T-cell (primary cell): ENCODE results near the gene SSTR3. TPM values are rescaled to one million over a fixed set of nuclear protein-coding genes. Genes with fewer than 3 reads are reported as not detected.

Experiments
- ATAC-seq, 4 experiments: fragments of 200-7000 bp in 3 of 4; fragments of 150-1000 bp in 1 of 4; cut with Tn5 transposase; replicated peaks in 1 of 4; 1 replicate in 3 of 4; 2 replicates in 1 of 4; pipeline ENCODE4 v1.10.0; 2021; ENCODE audit warnings: moderate library complexity in 3 of 4, mild to moderate bottlenecking in 2 of 4, moderate number of reproducible peaks in 1 of 4
- CTCF ChIA-PET, 2 donors: fragments of 300-600 bp; sonication (Branson Sonifier 250); formaldehyde crosslinking; loops; one replicate each; lab custom pipeline; 2022; ENCODE audit warnings: antibody characterized with exemption in 2 of 2; lab: Charles Lee
- POLR2A ChIA-PET, 2 donors: fragments of 300-600 bp; sonication (Branson Sonifier 250); formaldehyde crosslinking; loops; one replicate each; lab custom pipeline; 2022; ENCODE audit warnings: antibody characterized with exemption in 2 of 2; lab: Charles Lee
- DNase-seq, 35 experiments: peaks; one replicate each; pipeline versions ENCODE4 v3.0.0 to v3.0.0-alpha.2; 2013 to 2023
- H3K27ac ChIP-seq: one replicate; pipeline ENCODE4 v1.5.1; 2013; ENCODE audit warnings: low read length
- H3K27me3 ChIP-seq, 2 experiments: replicated peaks in 1 of 2; 1 replicate in 1 of 2; 2 replicates in 1 of 2; pipeline versions ENCODE4 v1.6.1 to v1.7.0; 2013; ENCODE audit warnings: low read length in 1 of 2, mixed read lengths in 1 of 2; ENCODE audit not compliant: control insufficient read depth in 2 of 2, insufficient read depth in 2 of 2; ENCODE audit errors: extremely low read depth in 1 of 2
- H3K36me3 ChIP-seq, 2 donors: 1 replicate in 1 of 2; 2 replicates in 1 of 2; pipeline versions ENCODE4 v1.6.1 to v1.7.0; 2013; ENCODE audit warnings: low read length in 1 of 2; ENCODE audit not compliant: control insufficient read depth in 2 of 2, insufficient read depth in 1 of 2; ENCODE audit errors: extremely low read depth in 1 of 2
- H3K4me1 ChIP-seq, 2 experiments: 1 replicate in 1 of 2; 2 replicates in 1 of 2; pipeline versions ENCODE4 v1.6.1 to v1.7.0; 2013; ENCODE audit warnings: low read length in 2 of 2, mixed read lengths in 1 of 2; ENCODE audit not compliant: insufficient read depth in 2 of 2, control insufficient read depth in 1 of 2; ENCODE audit errors: extremely low read depth in 1 of 2
- H3K4me3 ChIP-seq, 2 donors: 1 replicate in 1 of 2; 2 replicates in 1 of 2; pipeline versions ENCODE4 v1.5.1 to v1.7.0; 2013; ENCODE audit warnings: mild to moderate bottlenecking in 2 of 2, low read length in 1 of 2, moderate library complexity in 1 of 2; ENCODE audit not compliant: control insufficient read depth in 1 of 2; ENCODE audit errors: extremely low read depth in 1 of 2
- H3K9me3 ChIP-seq: 2 replicates; pipeline ENCODE4 v1.7.0; 2013
- H3K27ac Mint-ChIP-seq, 2 donors: one replicate each; pipeline ENCODE4 v1.8.0; 2020 to 2021; ENCODE audit warnings: mild to moderate bottlenecking in 2 of 2, mixed read lengths in 2 of 2
- H3K27me3 Mint-ChIP-seq, 2 donors: one replicate each; pipeline ENCODE4 v1.8.0; 2021 to 2022; ENCODE audit warnings: mixed read lengths in 2 of 2
- H3K36me3 Mint-ChIP-seq: one replicate; pipeline ENCODE4 v1.8.0; 2021; ENCODE audit warnings: mixed read lengths
- H3K4me1 Mint-ChIP-seq, 3 donors: one replicate each; pipeline ENCODE4 v1.8.0; 2020 to 2022; ENCODE audit warnings: mixed read lengths in 3 of 3, mild to moderate bottlenecking in 1 of 3
- H3K4me3 Mint-ChIP-seq, 3 donors: one replicate each; pipeline ENCODE4 v1.8.0; 2020 to 2022; ENCODE audit warnings: mild to moderate bottlenecking in 3 of 3, mixed read lengths in 3 of 3, moderate library complexity in 3 of 3
- H3K9me3 Mint-ChIP-seq, 3 donors: one replicate each; pipeline ENCODE4 v1.8.0; 2020 to 2022; ENCODE audit warnings: mixed read lengths in 3 of 3
- WGBS: methylation state at CpG from one replicate; pipeline ENCODE4 v1.1.5; 2013; ENCODE audit warnings: missing lambda C conversion rate; ENCODE audit not compliant: insufficient coverage; 5-methylcytosine and 5-hydroxymethylcytosine counted together
- total RNA-seq, 35 experiments: library from RNA in 6 of 35; stranded (reverse) in 6 of 35; fragments of 120-200 nt in 1 of 35; gene quantifications; one replicate each; pipeline versions ENCODE4 v1.2.1 to v1.2.4 and lab custom pipeline; 2013 to 2026

Gene SSTR3
- total RNA-seq, 5 donors from 2014 or later (not counting 1 experiment from before 2014, with no cell fraction given): 4.6 to 8.7 (median 5.3) TPM

- Mint-ChIP-seq H3K27me3 (no peaks in the 10 kb centered on the region), H3K27ac (peak overlapping the region; percentile 97 to 98), H3K36me3 (no peaks in the 10 kb centered on the region), H3K9me3 (no peaks in the 10 kb centered on the region), H3K4me3 (no peak overlapping the region), H3K4me1 (peaks cover 54 to 67% (median 67%) of the 10 kb centered on the region in 3 donors)
- WGBS: 87% methylated on average over 6 of the region's 14 CpGs
- Histone ChIP-seq H3K36me3 (no peaks in the 10 kb centered on the region), H3K4me3 (no peak overlapping the region), H3K27me3 (no peaks in the 10 kb centered on the region), H3K27ac (peak overlapping the region; percentile 79), H3K4me1 (peaks cover 15 to 56% of the 10 kb centered on the region in 2 experiments), H3K9me3 (no peaks in the 10 kb centered on the region)
- ATAC-seq (no peak), DNase-seq (no peak)
- CTCF ChIA-PET: interaction anchor here in 1 of 2 donors (0.6 to 2.3 kb wide), 3 partner anchors 117 to 421 kb away, joined by 3 to 13 read pairs (median 3); partner anchors contain the start of gene IFT27
- POLR2A ChIA-PET: no interaction called here
Observed at GRCh38 chr22:37196539-37197450, 15.5 kb downstream of the SSTR3 start.

- CTCF ChIA-PET: interaction anchor here in 1 of 2 donors (0.6 kb wide), 1 partner anchor 101 kb away, joined by 4 read pairs; no protein-coding TSS in a partner anchor
- peaks cover 53 to 67% (median 66%) of the 10 kb centered on the region in 3 donors for H3K4me1 Mint-ChIP-seq
- 100% methylated on average over 4 of the region's 4 CpGs for WGBS
Observed at GRCh38 chr22:37195921-37196320, 16.4 kb downstream of the SSTR3 start.

GRCh38 chr22:37194750-37195149 lies 17.5 kb downstream of the SSTR3 start:
- Mint-ChIP-seq H3K4me1 (peaks cover 49 to 59% (median 59%) of the 10 kb centered on the region in 3 donors), H3K9me3 (no peaks in the 10 kb centered on the region), H3K36me3 (no peaks in the 10 kb centered on the region), H3K4me3 (no peak overlapping the region), H3K27me3 (no peaks in the 10 kb centered on the region), H3K27ac (peak overlapping the region; percentile 72 to 83)
- ATAC-seq (no peak), DNase-seq (no peak)
- Histone ChIP-seq H3K27me3 (no peaks in the 10 kb centered on the region), H3K27ac (peak overlapping the region; percentile 69), H3K4me1 (peaks cover 9 to 50% of the 10 kb centered on the region in 2 experiments), H3K36me3 (no peaks in the 10 kb centered on the region), H3K9me3 (no peaks in the 10 kb centered on the region), H3K4me3 (no peak overlapping the region)
- no CpG with 5 or more reads among the region's 3 CpGs for WGBS
- CTCF ChIA-PET: no interaction called here
- POLR2A ChIA-PET: no interaction called here

More at GRCh38 chr22:37195921-37196320, 16.4 kb downstream of the SSTR3 start:
- H3K9me3 ChIP-seq: no peaks in the 10 kb centered on the region
- ATAC-seq (no peak), DNase-seq (no peak)
- Mint-ChIP-seq H3K27me3 (no peaks in the 10 kb centered on the region), H3K9me3 (no peaks in the 10 kb centered on the region), H3K36me3 (no peaks in the 10 kb centered on the region), H3K4me3 (no peak overlapping the region), H3K27ac (peak overlapping the region; percentile 49 to 98)
- no peaks in the 10 kb centered on the region for H3K36me3 ChIP-seq
- no peaks in the 10 kb centered on the region for H3K27me3 ChIP-seq
- POLR2A ChIA-PET: no interaction called here
- no peak overlapping the region for H3K4me3 ChIP-seq
- H3K27ac ChIP-seq: no peak overlapping the region
- peaks cover 12 to 54% of the 10 kb centered on the region in 2 experiments for H3K4me1 ChIP-seq

DNA sequence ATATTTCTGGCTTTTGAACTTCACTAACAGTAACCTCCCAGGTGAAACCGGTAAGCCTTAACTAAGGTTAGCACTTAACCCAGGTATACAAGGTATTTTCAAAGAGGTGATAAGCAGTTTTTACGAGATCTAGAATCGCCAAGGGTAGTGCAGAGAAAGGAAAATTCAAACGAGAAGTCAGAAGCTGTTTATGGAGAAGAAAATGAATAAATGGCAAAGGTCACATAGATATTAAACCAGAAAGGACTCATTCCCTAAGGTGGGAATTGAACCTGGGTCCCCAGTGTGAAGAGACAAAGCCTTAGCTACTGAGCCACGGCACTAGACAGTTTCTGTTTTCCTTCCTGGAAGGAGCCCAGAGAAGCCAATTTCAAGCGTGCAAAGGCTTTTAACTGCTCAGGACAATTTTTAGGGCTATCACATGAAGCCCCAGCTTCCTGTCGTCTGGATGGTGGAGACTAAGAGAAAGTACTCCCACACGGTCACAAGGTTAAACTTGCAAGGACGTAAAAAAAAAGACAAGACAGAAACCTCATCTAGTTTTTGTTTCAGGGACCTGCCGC lies 18.6 kb downstream of the SSTR3 start:
- Mint-ChIP-seq H3K27ac (peak overlapping the region; percentile 72 to 83), H3K36me3 (peaks cover 4% of the 10 kb centered on the region), H3K9me3 (no peaks in the 10 kb centered on the region), H3K27me3 (no peaks in the 10 kb centered on the region), H3K4me1 (peaks cover 55 to 64% (median 61%) of the 10 kb centered on the region in 3 donors), H3K4me3 (peak overlapping the region; percentile 22 to 55 (median 54))
- Histone ChIP-seq H3K4me3 (no peak overlapping the region), H3K27ac (peak overlapping the region; percentile 69), H3K9me3 (no peaks in the 10 kb centered on the region), H3K4me1 (peaks cover 10 to 44% of the 10 kb centered on the region in 2 experiments), H3K27me3 (no peaks in the 10 kb centered on the region), H3K36me3 (no peaks in the 10 kb centered on the region)
- ChIA-PET POLR2A (interaction anchor here in 1 of 2 donors (0.7 kb wide), 1 partner anchor 1901 kb away, joined by 3 read pairs; no protein-coding TSS in a partner anchor), CTCF (interaction anchor here in 1 of 2 donors (0.6 to 1.3 kb wide), 6 partner anchors 44 to 602 kb away, joined by 3 to 6 read pairs (median 5); partner anchors contain the start of gene IL2RB)
- peak; percentile 34 to 55 (median 44) for ATAC-seq
- 16% methylated on average over 7 of the region's 10 CpGs for whole genome bisulfite sequencing
- peak in 19 of 35 experiments; percentile 16 to 73 (median 32) for DNase-seq

DNA sequence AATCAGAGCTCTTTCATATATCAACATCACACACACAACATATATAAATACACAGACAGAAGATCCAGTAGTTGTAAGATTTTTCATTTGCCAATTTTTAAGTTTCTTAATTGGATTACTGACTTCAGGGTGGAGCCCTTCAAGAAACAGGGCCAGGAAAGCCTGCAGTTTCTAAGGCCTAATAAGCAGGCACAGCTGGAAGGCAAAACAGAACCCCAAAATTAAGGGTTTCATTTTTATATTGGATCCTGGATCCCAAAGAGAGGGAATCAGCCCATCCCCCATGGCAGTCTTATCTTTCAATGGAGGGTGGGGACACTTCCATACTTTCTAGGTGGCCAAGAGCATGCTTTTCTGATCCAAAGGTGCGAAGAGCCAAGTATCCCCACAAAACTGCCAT lies 19.5 kb downstream of the SSTR3 start:
- POLR2A ChIA-PET: no interaction called here
- Mint-ChIP-seq H3K9me3 (no peaks in the 10 kb centered on the region), H3K36me3 (peaks cover 4% of the 10 kb centered on the region), H3K27me3 (no peaks in the 10 kb centered on the region), H3K27ac (peak overlapping the region; percentile 61 to 83), H3K4me3 (peak overlapping the region in 1 of 3 donors; percentile 54), H3K4me1 (peaks cover 58 to 65% (median 62%) of the 10 kb centered on the region in 3 donors)
- H3K9me3 ChIP-seq: no peaks in the 10 kb centered on the region
- CTCF ChIA-PET: interaction anchor here in 1 of 2 donors (1.3 kb wide), 1 partner anchor 113 kb away, joined by 3 read pairs; no protein-coding TSS in a partner anchor
- H3K27ac ChIP-seq: peak overlapping the region; percentile 69
- no peak for DNase-seq
- H3K4me1 ChIP-seq: peaks cover 7 to 45% of the 10 kb centered on the region in 2 experiments
- H3K36me3 ChIP-seq: no peaks in the 10 kb centered on the region
- WGBS: 100% methylated on average over 1 of the region's 1 CpG
- no peaks in the 10 kb centered on the region for H3K27me3 ChIP-seq
- no peak overlapping the region for H3K4me3 ChIP-seq
- ATAC-seq: no peak

DNA sequence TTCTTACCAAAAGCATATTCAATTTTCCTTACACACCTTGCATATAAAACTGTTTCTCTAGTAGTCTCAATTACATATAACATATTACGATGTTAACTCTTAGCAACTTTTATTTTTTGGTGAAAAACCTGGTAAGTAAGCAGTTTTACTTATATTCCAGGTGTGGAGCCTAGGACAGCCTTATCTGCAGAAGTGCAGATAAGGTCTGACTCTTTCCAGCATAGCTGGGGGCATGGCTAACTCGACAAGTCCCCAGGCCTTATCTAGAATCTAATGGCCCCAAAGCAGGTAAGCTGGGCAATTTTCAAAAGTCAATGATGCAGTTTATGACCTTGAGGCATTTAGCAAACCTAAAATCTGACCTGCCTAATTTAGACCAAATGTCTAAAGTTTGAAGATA lies 20.1 kb downstream of the SSTR3 start:
- WGBS: 78% methylated on average over 1 of the region's 2 CpGs
- H3K36me3 Mint-ChIP-seq: peaks cover 4% of the 10 kb centered on the region
- no peaks in the 10 kb centered on the region for H3K27me3 Mint-ChIP-seq
- ChIA-PET CTCF (interaction anchor here in 1 of 2 donors (1.3 kb wide), 1 partner anchor 113 kb away, joined by 3 read pairs; no protein-coding TSS in a partner anchor), POLR2A (no interaction called here)
- Histone ChIP-seq H3K27ac (no peak overlapping the region), H3K4me1 (peaks cover 11 to 45% of the 10 kb centered on the region in 2 experiments), H3K27me3 (no peaks in the 10 kb centered on the region), H3K9me3 (no peaks in the 10 kb centered on the region), H3K4me3 (no peak overlapping the region), H3K36me3 (no peaks in the 10 kb centered on the region)
- ATAC-seq (no peak), DNase-seq (no peak)
- H3K27ac Mint-ChIP-seq: peak overlapping the region in 1 of 2 donors; percentile 61
- peaks cover 58 to 65% (median 62%) of the 10 kb centered on the region in 3 donors for H3K4me1 Mint-ChIP-seq
- no peaks in the 10 kb centered on the region for H3K9me3 Mint-ChIP-seq
- no peak overlapping the region for H3K4me3 Mint-ChIP-seq
